HG03378 (cell line): ENCODE measurements around the gene TOGARAM1.
"Not testable (repeated sequence)": the region's sequence is repeated elsewhere in the genome, so short reads cannot be mapped to it uniquely, and the experiment has no call there.

Source experiments
- ATAC-seq: cut with Tn5 transposase; IDR thresholded peaks from one replicate; pipeline ENCODE4 v1.9.1; 2021; ENCODE audit warnings: mild to moderate bottlenecking, moderate library complexity; ENCODE audit not compliant: unreplicated experiment

TOGARAM1 gene

GRCh38 chr14:45038256-45038655, 76.3 kb downstream of the TOGARAM1 start:
- no peak for ATAC-seq

GRCh38 chr14:45038865-45039264, 76.9 kb downstream of the TOGARAM1 start:
- no peak for ATAC-seq

- no peak for ATAC-seq
Measured at GRCh38 chr14:45039390-45039789, 77.4 kb downstream of the TOGARAM1 start.

GRCh38 chr14:45041641-45042040, 79.7 kb downstream of the TOGARAM1 start:
- no peak for ATAC-seq

GRCh38 chr14:45044638-45045037, 82.6 kb downstream of the TOGARAM1 start:
- no peak for ATAC-seq

- no peak for ATAC-seq
Measured at GRCh38 chr14:45048385-45048784, 86.4 kb downstream of the TOGARAM1 start.

- ATAC-seq = no peak
Measured at GRCh38 chr14:45051180-45051579, 89.2 kb downstream of the TOGARAM1 start.

- ATAC-seq = no peak
Measured at GRCh38 chr14:45051896-45052295, 89.9 kb downstream of the TOGARAM1 start.

GRCh38 chr14:45057349-45057748, 95.4 kb downstream of the TOGARAM1 start:
- no peak for ATAC-seq

- no peak for ATAC-seq
Measured at GRCh38 chr14:45057881-45058364, 95.9 kb downstream of the TOGARAM1 start.

- no peak for ATAC-seq
Measured at GRCh38 chr14:45060551-45060950, 98.6 kb downstream of the TOGARAM1 start.

- no peak for ATAC-seq
Measured at GRCh38 chr14:45065540-45065939, 103.5 kb downstream of the TOGARAM1 start.

- ATAC-seq = no peak
Measured at GRCh38 chr14:45065956-45066355, 104.0 kb downstream of the TOGARAM1 start.

GRCh38 chr14:45066667-45067066, 104.7 kb downstream of the TOGARAM1 start:
- ATAC-seq = no peak

- no peak for ATAC-seq
Measured at GRCh38 chr14:45068396-45068795, 106.4 kb downstream of the TOGARAM1 start.

GRCh38 chr14:45070215-45070614, 108.2 kb downstream of the TOGARAM1 start:
- no peak for ATAC-seq

GRCh38 chr14:45072126-45072525, 110.1 kb downstream of the TOGARAM1 start:
- ATAC-seq = no peak

- no peak for ATAC-seq
Measured at GRCh38 chr14:45073231-45073879, 111.4 kb downstream of the TOGARAM1 start.

GRCh38 chr14:45078323-45078722, 116.3 kb downstream of the TOGARAM1 start:
- no peak for ATAC-seq

- not testable (repeated sequence) for ATAC-seq
Measured at GRCh38 chr14:45080416-45080968, 118.5 kb downstream of the TOGARAM1 start.

- ATAC-seq = not testable (repeated sequence)
Measured at GRCh38 chr14:45081096-45081495, 119.1 kb downstream of the TOGARAM1 start.

GRCh38 chr14:45082420-45082819, 120.4 kb downstream of the TOGARAM1 start:
- ATAC-seq = no peak

GRCh38 chr14:45083617-45083975, 121.6 kb downstream of the TOGARAM1 start:
- no peak for ATAC-seq
